Gastrocnemius medialis (tissue), 4 donors: Measurements from ENCODE around the gene STX8. TPM values are rescaled to one million over a fixed set of nuclear protein-coding genes. Genes with fewer than 3 reads are reported as not detected.

Source experiments
- ATAC-seq, 2 donors: fragments of 150-250 bp; one replicate each; pipeline ENCODE4 v1.9.1; 2016
- DNase-seq, 2 donors: peaks; one replicate each; pipeline ENCODE4 v3.0.0-alpha.2; 2019
- H3K27ac ChIP-seq, 4 donors: fragments of 200-600 bp; sonication (generic); 1 replicate in 1 of 4; 2 replicates in 3 of 4; pipeline ENCODE4 v1.5.1; 2016 to 2018; ENCODE audit warnings: mild to moderate bottlenecking in 2 of 4, moderate library complexity in 1 of 4
- H3K27me3 ChIP-seq, 3 donors: fragments of 200-600 bp; sonication (generic) in 2 of 3; 1 replicate in 1 of 3; 2 replicates in 2 of 3; pipeline versions ENCODE4 v1.5.1 to v1.6.0; 2016 to 2019; ENCODE audit warnings: mild to moderate bottlenecking in 1 of 3, moderate library complexity in 1 of 3
- H3K36me3 ChIP-seq, 2 donors: fragments of 200-600 bp; sonication (generic) in 1 of 2; one replicate each; pipeline ENCODE4 v1.5.1; 2017 to 2018
- H3K4me1 ChIP-seq, 2 donors: fragments of 200-600 bp; sonication (generic) in 1 of 2; one replicate each; pipeline ENCODE4 v1.5.1; 2016 to 2017; ENCODE audit warnings: mild to moderate bottlenecking in 2 of 2
- H3K4me3 ChIP-seq, 4 donors: fragments of 200-600 bp; sonication (generic) in 3 of 4; 1 replicate in 1 of 4; 2 replicates in 3 of 4; pipeline ENCODE4 v1.5.1; 2016 to 2019; ENCODE audit warnings: mild to moderate bottlenecking in 2 of 4
- H3K9me3 ChIP-seq, 3 donors: fragments of 200-600 bp; sonication (generic) in 2 of 3; 1 replicate in 1 of 3; 2 replicates in 2 of 3; pipeline ENCODE4 v1.5.1; 2016 to 2019
- CTCF ChIP-seq, 5 experiments: fragments of 450-650 bp in 3 of 5; fragments of 200-600 bp in 2 of 5; sonication (generic) in 2 of 5; IDR thresholded peaks in 4 of 5; conservative IDR thresholded peaks in 1 of 5; 1 replicate in 4 of 5; 2 replicates in 1 of 5; pipeline ENCODE4 v1.5.1; 2016 to 2019; ENCODE audit warnings: antibody characterized with exemption in 5 of 5, mild to moderate bottlenecking in 3 of 5, moderate library complexity in 3 of 5
- POLR2A ChIP-seq, 2 donors: fragments of 450-650 bp; IDR thresholded peaks; one replicate each; pipeline ENCODE4 v1.6.1; 2017; ENCODE audit warnings: antibody characterized with exemption in 2 of 2, mild to moderate bottlenecking in 2 of 2, moderate library complexity in 2 of 2
- in situ Hi-C, 4 donors: fragments of 200-750 bp; cut with MboI; loops; one replicate each; pipeline versions ENCODE4 v1.15.0 to v1.8.0; 2017; ENCODE audit warnings: low sequenced_read_pairs in 4 of 4
- intact Hi-C: fragments of 100-400 bp; cut with DNase I; formaldehyde crosslinking; loops from one replicate; pipeline ENCODE4 v1.15.1; 2023; ENCODE audit warnings: low total_unique reads
- total RNA-seq, 4 donors: library from RNA; depleted of rRNA; stranded (reverse); fragments of >200 nt; gene quantifications; one replicate each; pipeline versions ENCODE4 v1.1.0 to v1.2.3, GENCODE V29; 2016

Gene STX8
- total RNA-seq, 4 donors from 2014 or later: 39.1 to 67.7 (median 58.2) TPM

- Histone ChIP-seq H3K36me3 (no peaks in the 10 kb centered on the region), H3K9me3 (no peaks in the 10 kb centered on the region), H3K27me3 (no peaks in the 10 kb centered on the region), H3K27ac (no peak overlapping the region), H3K4me1 (peaks cover 0 to 3% of the 10 kb centered on the region in 2 donors), H3K4me3 (no peak overlapping the region)
- DNase-seq (no peak), ATAC-seq (no peak)
- in situ Hi-C loops: loop anchor here in 1 of 4 donors (25.0 kb wide), 1 partner anchor 297 kb away; no protein-coding TSS in a partner anchor
- intact Hi-C loops: no loop called here
- TF ChIP-seq POLR2A (IDR thresholded peaks at IDR 0.05) (no peak), CTCF (IDR thresholded peaks at IDR 0.05 in 4 of 5, conservative IDR thresholded peaks at IDR 0.05 in 1 of 5) (no peak)
Observed at GRCh38 chr17:9283909-9284308, 291.7 kb downstream of the STX8 start.

DNA sequence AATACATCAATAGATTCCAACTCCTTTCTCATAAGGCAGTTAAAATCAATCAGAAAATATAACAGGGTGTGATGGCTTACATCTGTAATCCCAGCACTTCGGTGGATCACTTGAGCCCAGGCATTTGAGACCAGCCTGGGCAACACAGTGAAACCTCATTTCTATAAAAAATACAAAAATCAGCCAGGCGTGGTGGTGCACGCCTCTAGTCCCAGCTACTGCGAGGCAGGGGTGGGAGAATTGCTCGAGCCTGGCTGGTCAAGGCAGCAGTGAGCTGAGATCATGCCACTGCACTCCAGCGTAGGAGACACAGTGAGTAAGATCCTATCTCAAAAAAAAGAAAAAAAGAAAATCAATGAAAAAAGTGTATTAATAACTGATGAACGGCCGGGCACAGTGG, 295.7 kb downstream of the STX8 start:
- DNase-seq (no peak), ATAC-seq (no peak)
- Histone ChIP-seq H3K4me3 (no peak overlapping the region), H3K27me3 (no peaks in the 10 kb centered on the region), H3K36me3 (no peaks in the 10 kb centered on the region), H3K4me1 (peaks cover 0 to 2% of the 10 kb centered on the region in 2 donors), H3K27ac (no peak overlapping the region), H3K9me3 (no peaks in the 10 kb centered on the region)
- intact Hi-C loops (no loop called here), in situ Hi-C loops (loop anchor here in 1 of 4 donors (25.0 kb wide), 1 partner anchor 293 kb away; no protein-coding TSS in a partner anchor)
- TF ChIP-seq CTCF (IDR thresholded peaks at IDR 0.05 in 4 of 5, conservative IDR thresholded peaks at IDR 0.05 in 1 of 5): no peak
- no peak for TF ChIP-seq POLR2A (IDR thresholded peaks at IDR 0.05)

- Histone ChIP-seq H3K4me1 (no peaks in the 10 kb centered on the region), H3K4me3 (no peak overlapping the region), H3K9me3 (no peaks in the 10 kb centered on the region), H3K27ac (no peak overlapping the region), H3K27me3 (no peaks in the 10 kb centered on the region), H3K36me3 (no peaks in the 10 kb centered on the region)
- in situ Hi-C loops: loop anchor here in 1 of 4 donors (25.0 kb wide), 1 partner anchor 288 kb away; no protein-coding TSS in a partner anchor
- TF ChIP-seq CTCF (IDR thresholded peaks at IDR 0.05 in 4 of 5, conservative IDR thresholded peaks at IDR 0.05 in 1 of 5) (no peak), POLR2A (IDR thresholded peaks at IDR 0.05) (no peak)
- no peak for ATAC-seq
- DNase-seq: no peak
- intact Hi-C loops: no loop called here
Observed at GRCh38 chr17:9274973-9275372, 300.6 kb downstream of the STX8 start.

DNA sequence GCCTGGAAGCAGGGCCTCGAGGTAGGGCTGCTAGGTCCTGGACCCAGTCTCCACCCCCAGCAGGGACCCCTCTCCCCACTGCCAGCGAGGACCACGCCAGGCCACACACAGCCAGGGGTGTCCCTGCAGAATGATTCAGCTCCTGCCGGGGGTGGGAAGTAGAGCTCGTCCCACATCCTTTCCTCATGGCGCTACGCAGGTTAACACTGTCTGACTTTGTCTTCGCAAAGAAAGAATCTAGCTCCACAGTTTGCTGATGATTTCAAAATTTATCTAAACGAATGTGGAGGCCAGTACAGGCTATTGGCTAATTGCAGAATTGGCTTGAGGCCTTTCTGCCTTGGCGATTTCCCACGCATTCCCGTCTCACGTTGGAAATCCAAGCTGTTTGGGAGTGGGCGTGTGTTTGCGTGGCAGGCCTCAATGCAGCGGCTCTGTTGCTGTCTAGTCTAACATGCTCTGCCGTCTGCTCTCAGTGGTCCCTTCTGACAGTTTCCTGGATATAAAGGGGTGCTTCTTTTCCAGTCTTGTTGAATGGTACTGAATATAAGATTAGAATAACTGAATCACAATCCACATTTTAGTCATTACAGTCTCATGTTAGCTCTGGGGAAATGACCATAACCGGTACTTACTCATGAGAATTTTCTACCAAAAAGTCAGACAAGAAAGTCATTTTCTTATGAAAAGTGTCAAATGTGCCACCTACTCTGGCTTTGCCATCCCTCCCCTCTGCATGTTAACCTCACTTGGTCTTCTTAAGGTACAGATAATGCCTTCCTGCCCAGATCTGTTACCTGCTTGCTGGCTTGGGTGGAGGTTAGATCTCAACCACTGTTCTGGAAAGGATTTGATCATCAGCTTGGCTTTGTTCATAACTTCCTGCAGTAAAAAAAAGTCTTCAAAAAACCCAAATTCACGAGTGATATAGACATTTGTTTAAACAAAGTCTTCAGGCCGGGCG, 301.9 kb downstream of the STX8 start:
- intact Hi-C loops: no loop called here
- H3K27ac ChIP-seq: no peak overlapping the region
- no peak for ATAC-seq

More for the DNA sequence above, 301.9 kb downstream of the STX8 start:
- H3K4me3 ChIP-seq: no peak overlapping the region
- TF ChIP-seq CTCF (IDR thresholded peaks at IDR 0.05 in 4 of 5, conservative IDR thresholded peaks at IDR 0.05 in 1 of 5) (no peak), POLR2A (IDR thresholded peaks at IDR 0.05) (no peak)
- no peak for DNase-seq
- no peaks in the 10 kb centered on the region for H3K36me3 ChIP-seq
- no peaks in the 10 kb centered on the region for H3K4me1 ChIP-seq
- no peaks in the 10 kb centered on the region for H3K9me3 ChIP-seq
- no peaks in the 10 kb centered on the region for H3K27me3 ChIP-seq
- in situ Hi-C loops: no loop called here
